Measurements from ENCODE around the gene KCNK10. TPM values are rescaled to one million over a fixed set of nuclear protein-coding genes. Genes with fewer than 3 reads are reported as not detected.
"Not testable (repeated sequence)": the region's sequence is repeated elsewhere in the genome, so short reads cannot be mapped to it uniquely, and the experiment has no call there.

KCNK10 gene
- total RNA-seq, 1 donor from 2014 or later: not detected

DNA sequence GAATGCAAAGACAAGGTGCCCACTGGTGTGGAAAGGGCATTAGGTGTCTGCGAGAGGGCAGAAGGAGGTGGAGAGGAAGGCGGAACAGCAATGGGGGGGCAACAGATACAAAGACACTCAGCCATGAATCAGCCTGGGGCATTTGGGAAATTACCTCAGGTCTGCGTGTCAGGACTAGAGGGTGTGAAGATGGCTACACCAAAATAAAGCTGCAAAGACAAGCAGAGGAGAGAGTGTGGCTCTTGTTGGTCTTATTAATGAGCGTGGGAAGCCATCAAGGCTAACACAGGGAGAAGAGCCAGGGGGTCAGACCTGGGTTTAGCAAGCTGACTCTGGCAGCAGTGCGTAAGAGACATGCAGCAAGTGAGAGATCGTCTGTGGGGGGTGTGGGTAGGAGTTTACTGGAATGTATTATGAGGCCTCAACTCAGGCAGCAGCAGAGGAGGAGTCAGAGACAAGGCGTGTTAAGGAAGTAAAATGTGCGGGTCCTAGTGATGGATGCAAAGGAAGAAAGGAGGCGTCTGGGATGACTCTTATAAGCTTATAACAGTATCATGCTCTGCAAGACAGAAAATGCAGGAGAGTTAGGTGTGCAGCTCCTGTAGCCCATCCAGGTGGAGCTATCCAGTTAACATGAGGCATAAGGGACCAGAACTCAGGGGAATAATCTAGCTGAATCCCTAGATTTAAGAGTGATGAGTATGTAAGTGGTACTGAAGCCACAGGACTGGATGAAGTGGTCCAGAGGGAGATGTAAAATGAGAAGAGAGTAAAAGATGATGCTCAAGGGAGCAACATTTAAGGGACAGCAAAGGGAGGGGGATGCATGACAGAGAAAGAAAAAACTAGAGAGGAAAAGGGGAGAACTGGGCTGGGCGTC lies 50.4 kb downstream of the KCNK10 start:
- ATAC-seq: no peak
- DNase-seq (ENCODE audit: low spot score): no peak

DNA sequence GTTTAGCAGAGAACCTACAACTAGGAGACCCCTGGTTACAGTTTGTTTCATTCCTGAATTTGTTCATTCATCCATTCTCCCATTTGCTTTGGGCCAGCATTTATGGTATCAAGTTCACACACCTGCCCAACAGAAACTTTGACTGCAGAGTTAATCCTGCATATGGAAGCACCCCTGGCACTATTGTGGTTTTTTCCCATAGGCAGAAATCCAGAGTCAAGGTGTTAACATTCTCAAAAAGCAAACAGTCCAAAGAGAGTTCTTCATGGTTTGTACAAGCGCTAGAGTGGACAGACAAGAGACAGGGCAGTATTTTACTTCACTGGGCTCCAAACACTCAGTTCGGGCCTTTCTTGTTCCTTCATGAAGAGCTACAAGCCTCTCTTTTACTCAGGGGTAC lies 51.9 kb downstream of the KCNK10 start:
- no peak for DNase-seq (ENCODE audit: low spot score)
- peak; percentile 14 for ATAC-seq

DNA sequence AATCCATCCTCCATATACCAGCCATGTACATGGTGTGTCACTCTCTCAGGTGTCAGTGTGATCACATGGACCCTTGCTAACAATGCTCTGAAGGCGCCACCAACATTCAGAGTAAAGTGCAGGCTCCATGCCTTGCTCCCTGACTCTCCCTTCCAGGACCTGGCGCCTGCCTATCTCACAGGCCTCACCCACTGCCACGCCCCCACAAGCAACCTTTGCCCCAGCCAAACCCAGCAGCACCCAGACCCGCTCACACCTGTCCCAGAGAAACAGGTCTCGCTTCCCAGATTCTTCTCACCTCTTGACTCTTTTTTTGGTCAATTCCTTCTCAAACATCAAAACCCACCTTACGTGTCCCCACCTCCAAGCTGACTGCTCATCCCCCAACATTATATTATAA lies 52.3 kb downstream of the KCNK10 start:
- DNase-seq (ENCODE audit: low spot score): peak; percentile 78
- peak; percentile 100 for ATAC-seq

DNA sequence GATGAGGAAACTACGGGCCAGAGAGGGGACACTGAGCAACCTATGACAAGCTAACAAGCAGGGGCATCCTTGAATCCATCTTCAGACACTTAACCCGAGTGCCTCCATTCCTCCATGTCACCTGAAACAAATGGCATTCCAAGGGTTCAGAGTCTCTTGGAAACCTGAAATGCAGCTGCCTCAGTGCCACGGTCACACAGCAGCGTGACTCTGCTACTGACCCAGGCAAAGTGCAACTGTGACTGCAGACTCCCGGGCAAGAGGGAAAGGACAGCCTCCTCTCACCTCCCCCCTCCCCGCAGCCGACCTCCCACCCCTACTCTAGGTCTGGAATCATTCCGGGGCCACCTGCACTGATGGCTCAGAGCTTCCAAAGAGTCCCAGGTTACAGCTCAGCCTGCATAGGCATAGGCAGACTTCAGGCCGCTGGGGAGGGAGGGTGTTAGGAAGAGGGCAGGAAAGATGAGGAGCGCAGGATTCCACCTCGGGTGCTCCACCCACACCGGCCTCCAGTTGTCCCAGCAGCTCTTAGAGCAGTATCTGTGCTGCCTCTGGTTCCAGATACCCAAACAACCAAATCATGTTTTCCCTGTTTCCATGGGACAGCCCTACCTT lies 53.2 kb downstream of the KCNK10 start:
- ATAC-seq (no peak), DNase-seq (ENCODE audit: low spot score) (no peak)

DNA sequence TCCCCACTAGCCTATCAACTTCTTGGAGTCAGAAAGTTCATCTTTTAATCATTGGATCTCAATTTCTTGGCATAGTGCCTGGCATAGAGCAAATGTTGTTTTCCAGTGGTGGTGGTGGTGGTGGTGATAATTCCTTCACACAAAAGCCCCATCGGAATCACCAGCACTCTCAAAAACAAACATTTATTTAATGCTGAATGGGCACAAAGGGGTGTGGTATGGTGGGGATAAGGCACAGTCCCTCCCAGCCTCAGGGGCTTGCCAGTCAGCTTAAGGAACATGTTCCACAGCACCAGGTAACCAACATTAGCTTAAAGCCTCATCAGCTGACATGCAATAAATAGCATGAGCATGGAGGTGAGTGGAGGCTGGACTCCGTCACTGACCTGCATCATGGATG lies 56.6 kb downstream of the KCNK10 start:
- no peak for DNase-seq (ENCODE audit: low spot score)
- ATAC-seq: no peak

DNA sequence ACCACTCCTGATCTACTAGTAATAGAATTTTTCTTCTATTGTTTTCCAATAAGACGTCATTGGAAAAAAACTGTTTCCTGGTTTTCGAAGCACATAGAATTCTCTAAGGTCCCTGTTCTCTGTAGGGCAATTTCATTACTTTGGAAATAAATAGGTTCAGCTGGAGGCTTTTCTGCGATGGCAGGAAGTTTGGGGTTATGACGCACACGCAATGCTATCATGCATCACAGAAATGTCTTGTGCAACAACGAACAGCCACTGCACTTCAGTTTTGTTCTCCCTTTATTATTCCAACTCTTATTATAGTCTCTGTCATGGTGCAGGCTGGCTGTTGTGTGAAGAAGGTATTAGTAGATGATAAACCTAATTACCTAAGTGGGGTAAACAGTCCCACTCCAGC lies 59.0 kb downstream of the KCNK10 start:
- ATAC-seq (no peak), DNase-seq (ENCODE audit: low spot score) (no peak)

DNA sequence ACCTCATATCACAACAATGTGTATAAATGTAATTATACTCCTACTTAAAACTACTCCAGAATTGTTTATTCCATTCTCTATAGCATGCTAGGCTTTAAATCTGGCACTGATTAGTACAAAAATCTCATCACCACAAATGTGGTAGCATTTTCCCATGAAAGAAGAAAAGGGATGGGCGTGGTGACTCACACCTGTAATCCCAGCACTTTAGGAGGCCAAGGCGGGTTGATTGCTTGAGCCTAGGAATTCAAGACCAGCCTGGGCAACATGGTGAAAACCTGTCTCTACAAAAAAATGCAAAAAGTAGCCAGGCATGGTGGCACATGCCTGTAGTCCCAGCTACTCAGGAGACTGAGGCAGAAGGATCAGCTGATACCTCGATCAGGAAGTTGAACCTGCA lies 61.8 kb downstream of the KCNK10 start:
- DNase-seq (ENCODE audit: low spot score); ATAC-seq: not testable (repeated sequence)

DNA sequence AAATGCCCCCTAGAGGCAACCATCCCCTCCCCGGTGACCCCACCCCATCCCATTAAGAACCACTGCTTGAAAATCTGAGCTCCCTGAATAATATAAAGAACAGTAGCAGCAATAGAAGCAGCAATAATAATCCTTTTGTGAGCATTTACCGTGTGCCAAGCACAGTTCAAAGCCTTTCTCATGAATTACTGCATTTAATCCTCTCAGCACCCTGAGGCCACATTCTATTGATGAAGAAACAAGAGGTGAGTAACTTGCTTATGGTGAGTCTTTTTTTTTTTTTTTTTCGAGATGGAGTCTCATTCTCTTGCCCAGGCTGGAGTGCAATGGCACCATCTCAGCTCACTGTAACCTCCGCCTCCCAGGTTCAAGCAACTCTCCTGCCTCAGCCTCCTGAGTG lies 65.0 kb downstream of the KCNK10 start:
- DNase-seq (ENCODE audit: low spot score) (no peak), ATAC-seq (no peak)

DNA sequence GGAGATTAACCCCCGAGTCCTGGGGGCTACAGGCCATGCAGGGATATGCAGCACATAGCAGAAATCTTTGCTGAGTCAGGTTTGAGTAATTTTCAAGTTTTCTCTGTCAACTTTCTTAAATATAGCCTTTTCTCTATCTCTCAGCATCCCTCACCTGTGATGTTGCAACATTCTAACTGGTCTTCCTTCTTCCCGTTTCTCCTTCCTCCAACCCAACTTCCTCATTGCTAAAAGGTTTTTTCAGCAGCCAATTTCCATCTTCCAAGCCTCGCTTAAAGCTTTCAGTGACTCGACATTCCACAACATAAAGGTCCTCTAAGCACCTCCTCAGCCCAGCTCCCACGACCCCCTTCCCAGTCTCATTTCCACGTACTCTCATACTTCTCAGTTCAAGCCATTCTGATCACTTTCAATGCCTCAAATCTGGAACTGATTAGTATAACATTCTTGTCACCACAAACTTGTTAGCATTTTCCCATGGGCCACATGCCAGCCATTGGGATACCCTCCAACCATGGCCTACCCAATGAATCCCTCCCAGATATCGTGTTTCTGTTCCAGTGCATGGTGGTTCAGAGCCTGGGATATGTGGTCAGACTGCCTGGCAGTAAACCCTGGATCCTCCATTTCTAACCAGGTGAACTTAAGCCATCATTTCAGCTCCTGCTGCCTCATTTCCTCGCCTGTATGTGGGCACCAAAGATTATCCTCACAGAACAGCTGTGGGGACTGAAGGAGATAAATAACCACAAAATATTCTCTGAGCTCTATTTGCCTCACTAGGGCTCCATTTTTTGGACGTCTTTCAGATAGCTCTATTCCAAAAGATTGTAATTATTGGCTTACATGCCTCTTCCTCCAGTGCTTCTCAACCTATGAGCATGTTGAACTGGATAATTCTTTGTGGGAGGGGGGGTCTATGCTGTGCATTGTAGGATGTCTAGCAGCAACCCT lies 65.8 kb downstream of the KCNK10 start:
- no peak for DNase-seq (ENCODE audit: low spot score)
- no peak for ATAC-seq

DNA sequence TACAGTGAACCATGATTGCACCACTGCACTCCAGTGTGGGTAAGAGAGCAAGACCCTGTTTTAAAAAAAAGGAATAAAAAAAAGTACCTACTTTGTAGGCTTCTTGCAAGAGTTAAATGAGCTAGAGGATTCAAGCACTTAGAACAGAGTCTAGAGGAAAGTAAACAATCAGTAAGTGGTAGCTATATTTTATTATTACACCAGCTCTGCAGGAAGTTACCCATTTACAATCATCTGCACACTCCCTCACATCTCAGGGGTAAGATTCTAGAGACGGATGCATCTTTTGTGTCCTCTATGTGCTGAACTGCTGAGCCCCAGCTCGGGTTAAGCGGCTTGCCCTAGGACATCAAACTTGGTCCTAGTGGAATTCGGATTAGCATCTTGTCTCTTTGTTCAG lies 67.3 kb downstream of the KCNK10 start:
- no peak for ATAC-seq
- no peak for DNase-seq (ENCODE audit: low spot score)

DNA sequence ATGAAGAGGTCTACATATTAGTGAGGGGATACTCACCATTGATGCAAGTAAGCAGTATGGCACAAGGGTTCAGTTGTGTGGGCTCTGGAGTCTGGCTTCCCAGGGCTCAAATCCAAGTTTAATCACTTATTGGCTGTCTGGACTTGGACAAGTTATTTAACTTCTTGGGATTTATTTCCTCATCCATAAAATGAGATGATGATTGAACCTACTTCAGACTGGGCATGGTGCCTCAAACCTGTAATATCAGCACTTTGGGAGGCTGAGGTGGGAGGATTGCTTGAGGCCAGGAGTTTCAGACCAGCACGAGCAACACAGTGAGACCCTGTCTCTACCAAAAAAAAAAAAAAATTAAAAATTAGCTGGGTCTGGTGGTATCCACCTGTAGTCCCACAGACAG lies 67.9 kb downstream of the KCNK10 start:
- DNase-seq (ENCODE audit: low spot score) (no peak), ATAC-seq (no peak)

DNA sequence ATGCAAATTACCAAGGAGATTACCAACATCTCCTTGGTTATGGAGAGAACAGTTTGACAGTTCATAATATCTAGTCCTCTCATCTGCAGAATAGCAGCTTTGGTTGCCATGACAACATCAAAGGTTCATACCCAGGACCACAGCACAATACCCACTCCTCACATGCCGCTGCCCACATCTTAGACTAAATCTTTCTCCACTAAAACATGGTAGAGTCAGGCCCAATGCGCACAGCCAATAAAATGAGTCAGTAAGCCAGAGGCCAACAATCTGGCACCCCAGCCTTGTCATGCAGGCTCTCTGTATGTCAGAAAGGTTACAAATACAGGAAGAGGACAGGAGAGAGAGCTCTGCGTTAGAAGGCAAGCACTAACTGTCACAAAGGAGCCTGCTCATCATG lies 70.6 kb downstream of the KCNK10 start:
- DNase-seq (ENCODE audit: low spot score) (no peak), ATAC-seq (no peak)

DNA sequence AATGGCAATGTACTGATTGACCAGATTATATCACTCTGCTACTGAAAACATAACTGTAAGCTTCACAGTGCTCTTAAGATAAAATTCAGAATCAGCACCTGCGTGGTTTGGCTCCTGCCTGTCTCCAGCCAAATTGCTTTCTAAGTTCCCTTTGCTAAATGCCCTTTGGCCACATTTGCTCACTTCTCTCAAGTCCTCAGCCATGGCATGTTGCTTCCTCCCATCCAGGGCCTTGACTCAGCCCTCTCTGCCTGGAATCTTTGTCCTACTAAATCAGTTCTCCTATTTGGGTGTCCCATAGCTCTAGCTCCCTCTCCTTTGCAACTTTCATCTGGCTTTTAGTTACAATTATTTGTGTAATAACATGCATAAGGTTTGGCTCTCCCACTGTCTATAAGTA lies 71.4 kb downstream of the KCNK10 start:
- DNase-seq (ENCODE audit: low spot score) (peak; percentile 15), ATAC-seq (no peak)

DNA sequence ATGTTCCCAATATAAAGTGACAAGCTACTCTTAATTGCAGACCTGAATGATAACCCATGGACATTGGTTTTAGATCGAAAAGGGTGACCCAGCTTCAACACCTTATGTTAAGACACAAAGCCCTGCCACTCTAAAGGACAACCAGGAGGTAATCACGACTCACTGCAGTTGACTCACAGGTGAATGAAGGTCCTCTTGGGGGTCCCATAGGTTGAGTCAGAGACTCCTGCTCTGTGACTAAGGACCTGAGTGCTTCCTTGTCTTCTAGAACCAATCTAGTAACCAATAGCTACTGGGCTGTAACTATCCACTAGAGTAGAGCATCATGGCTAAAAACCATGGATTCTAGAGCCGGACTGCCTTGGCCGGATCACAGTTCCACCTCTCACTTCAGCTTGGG lies 73.8 kb downstream of the KCNK10 start:
- ATAC-seq (no peak), DNase-seq (ENCODE audit: low spot score) (no peak)

DNA sequence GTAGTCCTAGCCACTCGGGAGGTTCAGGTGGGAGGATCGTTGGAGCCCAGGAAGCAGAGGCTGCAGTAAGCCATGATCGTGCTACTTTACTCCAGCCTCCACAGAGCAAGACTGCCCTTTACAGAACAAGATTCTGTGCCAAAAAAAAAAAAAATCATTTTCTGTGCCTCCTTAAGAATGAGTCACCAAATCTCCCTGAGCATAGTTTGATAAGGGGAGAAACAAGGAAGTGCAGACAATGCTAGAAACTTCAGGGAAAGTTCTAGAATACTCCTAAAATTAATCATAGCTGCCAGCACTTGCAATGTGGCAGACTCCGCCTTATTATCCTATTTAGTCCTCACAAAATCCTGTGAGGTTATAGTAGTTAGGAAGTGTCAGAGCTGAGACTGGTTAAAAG lies 74.5 kb downstream of the KCNK10 start:
- DNase-seq (ENCODE audit: low spot score) (no peak), ATAC-seq (no peak)

DNA sequence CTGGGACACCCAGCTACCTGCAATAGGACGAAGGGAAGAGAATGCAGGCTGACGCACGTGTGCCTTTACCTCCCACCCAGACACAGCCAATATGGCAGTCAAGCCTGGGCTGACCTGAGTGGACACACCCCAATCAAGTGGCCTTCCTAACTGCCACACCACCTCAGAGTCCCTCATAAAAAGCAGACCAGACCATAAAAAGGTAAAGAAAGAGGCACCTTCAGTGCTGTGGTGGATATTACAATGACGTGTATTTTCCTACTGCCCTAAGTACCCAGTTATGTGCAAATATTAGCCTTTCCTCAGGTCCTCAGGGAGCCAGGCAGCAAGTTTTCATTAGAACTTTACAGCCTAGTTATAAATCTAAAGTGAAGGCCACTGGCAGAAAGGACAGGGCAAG lies 75.8 kb downstream of the KCNK10 start:
- no peak for ATAC-seq

DNA sequence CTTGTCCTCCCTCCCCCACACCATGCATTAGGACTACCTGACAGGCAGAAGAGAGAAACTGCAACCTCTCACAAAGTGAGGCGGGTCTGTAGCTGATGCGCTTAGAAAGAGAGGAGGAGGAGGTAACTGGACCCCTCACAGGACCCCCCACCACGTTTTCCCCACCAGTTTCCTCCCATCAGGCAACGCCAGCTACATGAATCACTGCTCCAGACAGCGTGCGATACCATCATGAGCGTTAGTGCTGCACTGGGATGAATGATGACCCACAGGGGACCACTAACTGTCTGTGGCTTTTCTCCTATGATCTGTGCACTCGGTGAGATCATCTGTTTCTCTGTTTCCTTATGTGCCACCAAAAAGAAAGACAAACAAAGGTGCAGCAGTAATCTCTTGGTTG lies 77.7 kb downstream of the KCNK10 start:
- DNase-seq (ENCODE audit: low spot score): no peak
- no peak for ATAC-seq

More for the DNA sequence above, 75.8 kb downstream of the KCNK10 start:
- no peak for DNase-seq (ENCODE audit: low spot score)

DNA sequence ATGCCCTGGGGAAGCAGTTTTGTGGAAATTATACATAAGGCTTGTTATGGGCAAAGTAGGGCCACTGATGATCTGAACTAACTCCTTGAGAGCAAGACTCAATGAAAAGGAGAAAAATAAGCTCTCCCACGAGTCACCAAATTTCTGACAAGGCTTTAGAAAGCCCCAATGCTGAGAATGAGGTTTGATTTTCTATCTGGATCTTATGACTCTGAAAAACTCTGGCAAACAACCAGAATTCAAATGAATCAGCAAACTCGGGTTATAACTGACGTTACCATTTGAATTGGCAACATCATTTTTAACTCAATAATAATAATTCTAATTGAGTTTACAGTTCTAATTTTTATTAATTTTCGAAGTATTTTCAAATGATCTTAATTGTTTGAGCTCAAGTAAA lies 79.1 kb downstream of the KCNK10 start:
- ATAC-seq (no peak), DNase-seq (ENCODE audit: low spot score) (no peak)

DNA sequence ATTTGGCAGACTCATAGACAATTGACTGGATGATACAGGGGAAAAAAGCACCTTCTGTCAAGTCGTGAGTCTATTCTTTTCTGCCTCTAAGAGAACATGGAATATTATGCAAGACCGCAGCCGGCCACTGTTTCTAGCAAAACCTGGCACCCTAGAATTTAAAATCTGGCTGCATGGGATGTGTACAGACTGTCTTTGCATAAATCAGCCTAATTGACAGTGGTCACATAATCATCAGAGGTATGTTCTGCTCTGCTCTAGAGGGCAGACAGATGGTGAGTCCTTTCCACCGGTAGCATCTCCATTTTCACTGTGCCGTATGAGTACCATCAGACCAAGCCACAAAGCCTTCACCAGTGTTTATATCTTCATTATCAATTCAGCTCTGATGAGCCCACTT lies 80.6 kb downstream of the KCNK10 start:
- no peak for DNase-seq (ENCODE audit: low spot score)

DNA sequence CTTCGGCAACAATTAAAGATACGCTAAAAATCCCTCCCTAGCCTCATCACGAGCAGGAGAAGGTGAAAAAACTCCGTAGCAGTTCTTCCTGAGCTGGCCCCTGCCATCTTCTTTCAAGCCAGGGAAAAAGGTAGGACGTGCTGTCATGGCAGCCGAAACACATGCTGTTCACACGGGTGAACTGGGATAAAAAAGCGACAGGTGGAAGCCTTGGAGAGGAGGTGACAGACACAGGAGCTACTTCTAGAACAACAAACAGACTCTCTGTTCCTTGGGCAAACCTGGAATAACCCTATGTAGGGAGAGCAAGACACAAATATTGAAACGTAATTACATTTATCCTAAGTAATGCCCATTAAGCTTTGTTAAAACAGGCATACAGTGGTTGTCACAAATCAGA lies 81.3 kb downstream of the KCNK10 start:
- no peak for DNase-seq (ENCODE audit: low spot score)
- ATAC-seq: no peak

More for the DNA sequence above, 80.6 kb downstream of the KCNK10 start:
- no peak for ATAC-seq

DNA sequence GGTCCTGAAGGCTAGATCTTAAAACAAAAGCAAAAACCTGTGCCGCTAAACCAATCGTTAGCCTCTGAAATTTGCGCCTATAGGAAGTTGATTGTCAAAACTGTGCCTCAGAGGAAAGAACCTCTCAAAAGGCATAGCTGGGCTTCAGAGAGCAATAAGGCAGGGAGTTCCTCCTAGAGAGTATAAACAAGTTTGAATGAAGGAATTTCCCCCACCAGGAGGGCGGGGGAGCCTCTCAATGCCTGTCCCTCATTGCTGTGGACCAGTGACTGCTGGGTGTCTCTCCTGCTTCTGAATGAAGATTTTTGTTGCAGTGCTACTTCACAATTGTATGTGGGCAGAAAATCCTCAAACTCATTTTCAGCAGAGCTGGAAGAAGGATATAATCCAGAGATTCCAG lies 88.6 kb downstream of the KCNK10 start:
- ATAC-seq (no peak), DNase-seq (ENCODE audit: low spot score) (no peak)

Measured in left lobe of liver (tissue), 2 donors.